SK-N-SH (cell line): ENCODE measurements around the gene IL1RL2.

Experiments used
- EZH2phosphoT487 ChIP-seq: fragments of 200-600 bp; sonication (generic); IDR thresholded peaks from 2 replicates; pipeline ENCODE4 v1.6.1; 2017; ENCODE audit warnings: low read depth, mixed run types, mild to moderate bottlenecking, antibody characterized with exemption, moderate library complexity, borderline replicate concordance
- GABPA ChIP-seq: IDR thresholded peaks from 2 replicates; pipeline ENCODE4 v1.4.0; 2012; ENCODE audit warnings: low read depth, mild to moderate bottlenecking
- RCOR1 ChIP-seq: fragments of 150-350 bp; IDR thresholded peaks from 2 replicates; pipeline ENCODE4 v1.6.1; 2017; ENCODE audit warnings: antibody characterized with exemption, low read length
- REST ChIP-seq: IDR thresholded peaks from 2 replicates; pipeline ENCODE4 v1.6.1; 2012; ENCODE audit warnings: mild to moderate bottlenecking, low read depth, low read length, moderate library complexity
- SIN3A ChIP-seq: IDR thresholded peaks from 2 replicates; pipeline ENCODE4 v1.6.1; 2012; ENCODE audit warnings: low read depth, mild to moderate bottlenecking, low read length, moderate library complexity, borderline replicate concordance
- TEAD4 ChIP-seq: IDR thresholded peaks from 2 replicates; pipeline ENCODE4 v1.4.0; 2012; ENCODE audit warnings: mild to moderate bottlenecking, borderline replicate concordance; ENCODE audit not compliant: insufficient read depth
- TF ChIP-seq, protein P1 (sequence below): fragments of 200-600 bp; sonication (generic); IDR thresholded peaks from 2 replicates; pipeline ENCODE4 v1.6.1; 2017; ENCODE audit warnings: antibody characterized with exemption, mild to moderate bottlenecking, moderate library complexity

- TF ChIP-seq, protein P1, sequence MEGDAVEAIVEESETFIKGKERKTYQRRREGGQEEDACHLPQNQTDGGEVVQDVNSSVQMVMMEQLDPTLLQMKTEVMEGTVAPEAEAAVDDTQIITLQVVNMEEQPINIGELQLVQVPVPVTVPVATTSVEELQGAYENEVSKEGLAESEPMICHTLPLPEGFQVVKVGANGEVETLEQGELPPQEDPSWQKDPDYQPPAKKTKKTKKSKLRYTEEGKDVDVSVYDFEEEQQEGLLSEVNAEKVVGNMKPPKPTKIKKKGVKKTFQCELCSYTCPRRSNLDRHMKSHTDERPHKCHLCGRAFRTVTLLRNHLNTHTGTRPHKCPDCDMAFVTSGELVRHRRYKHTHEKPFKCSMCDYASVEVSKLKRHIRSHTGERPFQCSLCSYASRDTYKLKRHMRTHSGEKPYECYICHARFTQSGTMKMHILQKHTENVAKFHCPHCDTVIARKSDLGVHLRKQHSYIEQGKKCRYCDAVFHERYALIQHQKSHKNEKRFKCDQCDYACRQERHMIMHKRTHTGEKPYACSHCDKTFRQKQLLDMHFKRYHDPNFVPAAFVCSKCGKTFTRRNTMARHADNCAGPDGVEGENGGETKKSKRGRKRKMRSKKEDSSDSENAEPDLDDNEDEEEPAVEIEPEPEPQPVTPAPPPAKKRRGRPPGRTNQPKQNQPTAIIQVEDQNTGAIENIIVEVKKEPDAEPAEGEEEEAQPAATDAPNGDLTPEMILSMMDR: no peak
- TF ChIP-seq RCOR1 (no peak), REST (no peak), SIN3A (no peak), TEAD4 (no peak), GABPA (no peak), EZH2phosphoT487 (no peak)
Observed at GRCh38 chr2:102177814-102178478, 8.9 kb upstream of the IL1RL2 start.
